Activated CD4-positive, alpha-beta T cell treated with anti-CD3 and anti-CD28 coated beads, Interleukin-2, amount 10 ng/mL, durations not matched to agents 7 days and 5 days (primary cell): Measurements from ENCODE around the gene LYSET. TPM values are rescaled to one million over a fixed set of nuclear protein-coding genes. Genes with fewer than 3 reads are reported as not detected.
"Not testable (repeated sequence)": the region's sequence is repeated elsewhere in the genome, so short reads cannot be mapped to it uniquely, and the experiment has no call there.

Experiments used
- CTCF ChIA-PET: fragments of 350-600 bp; sonication (Branson Sonifier 250); formaldehyde crosslinking; loops from one replicate; lab custom pipeline; 2021; ENCODE audit warnings: antibody characterized with exemption; lab: Charles Lee
- POLR2A ChIA-PET: fragments of 350-600 bp; sonication (Branson Sonifier 250); formaldehyde crosslinking; loops from one replicate; lab custom pipeline; 2021; ENCODE audit warnings: antibody characterized with exemption; lab: Charles Lee
- DNase-seq: peaks from one replicate; pipeline ENCODE4 v3.0.0-alpha.2; 2020
- H3K27ac Mint-ChIP-seq: one replicate; pipeline ENCODE4 v1.8.0; 2021; ENCODE audit warnings: mild to moderate bottlenecking, moderate library complexity, mixed read lengths
- H3K27me3 Mint-ChIP-seq: one replicate; pipeline ENCODE4 v1.8.0; 2021; ENCODE audit warnings: mixed read lengths
- H3K36me3 Mint-ChIP-seq: one replicate; pipeline ENCODE4 v1.8.0; 2021; ENCODE audit warnings: low read depth, mixed read lengths
- H3K4me1 Mint-ChIP-seq: one replicate; pipeline ENCODE4 v1.8.0; 2021; ENCODE audit warnings: mixed read lengths
- H3K4me3 Mint-ChIP-seq: one replicate; pipeline ENCODE4 v1.8.0; 2021; ENCODE audit warnings: mild to moderate bottlenecking, moderate library complexity, mixed read lengths
- H3K9me3 Mint-ChIP-seq: one replicate; pipeline ENCODE4 v1.8.0; 2021; ENCODE audit warnings: mixed read lengths
- total RNA-seq, 2 experiments: library from RNA; stranded (reverse); gene quantifications; one replicate each; pipeline ENCODE4 v1.2.3, GENCODE V29; 2021

Gene LYSET
- total RNA-seq: 10 to 100 TPM; 10.8 to 11.0 TPM

GRCh38 chr14:93184391-93185348 lies at the start of gene LYSET, which contains the start of gene MOAP1:
TSS of gene LYSET (plus strand) at chr14:93185317. CDS start at chr14:93185406, 89 bp downstream.
TSS of gene MOAP1 (minus strand) at chr14:93184897. CDS start at chr14:93184242, 655 bp downstream.
- Mint-ChIP-seq H3K36me3 (peaks cover 31% of the 10 kb centered on the region), H3K4me1 (peaks cover 34% of the 10 kb centered on the region), H3K27me3 (no peaks in the 10 kb centered on the region), H3K9me3 (no peaks in the 10 kb centered on the region), H3K4me3 (peak within 1 kb of the TSS; percentile 85), H3K27ac (peak within 1 kb of the TSS; percentile 94)
- ChIA-PET POLR2A (interaction anchor here (0.5 to 0.6 kb wide), 2 partner anchors 14 to 21 kb away, joined by 3 to 5 read pairs; no protein-coding TSS in a partner anchor), CTCF (interaction anchor here (0.5 to 3.2 kb wide), 11 partner anchors 8 to 76 kb away, joined by 3 to 13 read pairs (median 4); partner anchors contain the start of genes GON7 and UBR7)
- peak; percentile 91 for DNase-seq

GRCh38 chr14:93135399-93135798 lies 49.7 kb upstream of the LYSET start:
- Mint-ChIP-seq H3K27me3 (no peaks in the 10 kb centered on the region), H3K9me3 (no peaks in the 10 kb centered on the region), H3K27ac (no peak overlapping the region), H3K36me3 (no peaks in the 10 kb centered on the region), H3K4me3 (no peak overlapping the region), H3K4me1 (peaks cover 5% of the 10 kb centered on the region)
- ChIA-PET POLR2A (no interaction called here), CTCF (interaction anchor here (0.9 kb wide), 1 partner anchor 19 kb away, joined by 3 read pairs; no protein-coding TSS in a partner anchor)
- DNase-seq: no peak

GRCh38 chr14:93136009-93136408 lies 49.1 kb upstream of the LYSET start:
- CTCF ChIA-PET: no interaction called here
- Mint-ChIP-seq H3K36me3 (no peaks in the 10 kb centered on the region), H3K9me3 (no peaks in the 10 kb centered on the region), H3K4me3 (no peak overlapping the region), H3K27ac (no peak overlapping the region), H3K4me1 (peaks cover 5% of the 10 kb centered on the region), H3K27me3 (no peaks in the 10 kb centered on the region)
- DNase-seq: no peak
- POLR2A ChIA-PET: no interaction called here

GRCh38 chr14:93136508-93136907 lies 48.6 kb upstream of the LYSET start:
- H3K9me3 Mint-ChIP-seq, POLR2A ChIA-PET, H3K4me3 Mint-ChIP-seq, H3K36me3 Mint-ChIP-seq, CTCF ChIA-PET, DNase-seq, H3K27me3 Mint-ChIP-seq, H3K4me1 Mint-ChIP-seq, H3K27ac Mint-ChIP-seq: not testable (repeated sequence)

GRCh38 chr14:93137864-93138263 lies 47.3 kb upstream of the LYSET start:
- no peak for DNase-seq
- Mint-ChIP-seq H3K4me3 (no peak overlapping the region), H3K27ac (no peak overlapping the region), H3K27me3 (peaks cover 1% of the 10 kb centered on the region), H3K9me3 (no peaks in the 10 kb centered on the region), H3K4me1 (peaks cover 5% of the 10 kb centered on the region), H3K36me3 (no peaks in the 10 kb centered on the region)
- POLR2A ChIA-PET: no interaction called here
- CTCF ChIA-PET: interaction anchor here (0.7 to 2.3 kb wide), 2 partner anchors 24 to 186 kb away, joined by 3 to 18 read pairs; no protein-coding TSS in a partner anchor

GRCh38 chr14:93142854-93143652 lies 42.1 kb upstream of the LYSET start:
- POLR2A ChIA-PET: no interaction called here
- no peak overlapping the region for H3K4me3 Mint-ChIP-seq
- H3K36me3 Mint-ChIP-seq: no peaks in the 10 kb centered on the region
- H3K9me3 Mint-ChIP-seq: no peaks in the 10 kb centered on the region
- DNase-seq: no peak
- H3K27ac Mint-ChIP-seq: no peak overlapping the region
- H3K27me3 Mint-ChIP-seq: peaks cover 1% of the 10 kb centered on the region
- peaks cover 5% of the 10 kb centered on the region for H3K4me1 Mint-ChIP-seq
- CTCF ChIA-PET: interaction anchor here (1.3 kb wide), 1 partner anchor 30 kb away, joined by 3 read pairs; no protein-coding TSS in a partner anchor

GRCh38 chr14:93146119-93146518 lies 39.0 kb upstream of the LYSET start:
- Mint-ChIP-seq H3K4me1 (peaks cover 13% of the 10 kb centered on the region), H3K27ac (no peak overlapping the region), H3K27me3 (peaks cover under 1% of the 10 kb centered on the region), H3K4me3 (no peak overlapping the region), H3K9me3 (no peaks in the 10 kb centered on the region), H3K36me3 (no peaks in the 10 kb centered on the region)
- DNase-seq: no peak
- ChIA-PET POLR2A (no interaction called here), CTCF (interaction anchor here (0.6 to 1.9 kb wide), 4 partner anchors 11 to 194 kb away, joined by 3 to 6 read pairs (median 4); partner anchors contain the start of gene ITPK1)

GRCh38 chr14:93148979-93149378 lies 36.1 kb upstream of the LYSET start:
- Mint-ChIP-seq H3K36me3 (no peaks in the 10 kb centered on the region), H3K4me1 (peaks cover 14% of the 10 kb centered on the region), H3K9me3 (no peaks in the 10 kb centered on the region), H3K4me3 (no peak overlapping the region), H3K27me3 (no peaks in the 10 kb centered on the region), H3K27ac (no peak overlapping the region)
- no peak for DNase-seq
- ChIA-PET POLR2A (no interaction called here), CTCF (no interaction called here)

GRCh38 chr14:93150227-93151208 lies 34.6 kb upstream of the LYSET start:
- DNase-seq: no peak
- CTCF ChIA-PET: interaction anchor here (1.3 kb wide), 1 partner anchor 37 kb away, joined by 3 read pairs; no protein-coding TSS in a partner anchor

GRCh38 chr14:93153121-93153520 lies 32.0 kb upstream of the LYSET start:
- H3K27ac Mint-ChIP-seq: no peak overlapping the region
- H3K27me3 Mint-ChIP-seq: no peaks in the 10 kb centered on the region
- H3K36me3 Mint-ChIP-seq: no peaks in the 10 kb centered on the region
- POLR2A ChIA-PET: no interaction called here
- CTCF ChIA-PET: interaction anchor here (1.2 kb wide), 1 partner anchor 40 kb away, joined by 5 read pairs; no protein-coding TSS in a partner anchor
- H3K4me3 Mint-ChIP-seq: no peak overlapping the region
- H3K4me1 Mint-ChIP-seq: peaks cover 14% of the 10 kb centered on the region
- DNase-seq: no peak
- no peaks in the 10 kb centered on the region for H3K9me3 Mint-ChIP-seq

More at GRCh38 chr14:93150227-93151208, 34.6 kb upstream of the LYSET start:
- H3K4me3 Mint-ChIP-seq: no peak overlapping the region
- no peaks in the 10 kb centered on the region for H3K36me3 Mint-ChIP-seq
- no peaks in the 10 kb centered on the region for H3K27me3 Mint-ChIP-seq
- peaks cover 14% of the 10 kb centered on the region for H3K4me1 Mint-ChIP-seq
- H3K27ac Mint-ChIP-seq: no peak overlapping the region
- H3K9me3 Mint-ChIP-seq: no peaks in the 10 kb centered on the region
- POLR2A ChIA-PET: interaction anchor here (0.6 kb wide), 1 partner anchor 30 kb away, joined by 4 read pairs; no protein-coding TSS in a partner anchor

- CTCF ChIA-PET: interaction anchor here (0.6 kb wide), 1 partner anchor 405 kb away, joined by 3 read pairs; no protein-coding TSS in a partner anchor
These were observed 29.4 kb upstream of the LYSET start for GRCh38 chr14:93155667-93156066.

More at GRCh38 chr14:93155667-93156066, 29.4 kb upstream of the LYSET start:
- POLR2A ChIA-PET: no interaction called here
- Mint-ChIP-seq H3K4me1 (peaks cover 5% of the 10 kb centered on the region), H3K9me3 (no peaks in the 10 kb centered on the region), H3K27ac (no peak overlapping the region), H3K4me3 (no peak overlapping the region), H3K27me3 (no peaks in the 10 kb centered on the region), H3K36me3 (no peaks in the 10 kb centered on the region)
- no peak for DNase-seq
